H1 (cell line): ENCODE data around the gene FADS2. TPM values are rescaled to one million over a fixed set of nuclear protein-coding genes. Genes with fewer than 3 reads are reported as not detected.

Experiments used
- ATF2 ChIP-seq: IDR thresholded peaks from 2 replicates; pipeline ENCODE4 v1.6.1; 2012; ENCODE audit warnings: low read length, inconsistent platforms
- CHD1 ChIP-seq: IDR thresholded peaks from 2 replicates; pipeline ENCODE4 v1.6.1; 2012; ENCODE audit warnings: low read depth, low read length, improper control_type of control experiment
- CHD2 ChIP-seq: IDR thresholded peaks from 2 replicates; pipeline ENCODE4 v1.6.1; 2012; ENCODE audit warnings: low read length, improper control_type of control experiment
- CREB1 ChIP-seq: IDR thresholded peaks from 2 replicates; pipeline ENCODE4 v1.6.1; 2012; ENCODE audit warnings: inconsistent platforms
- JUN ChIP-seq: IDR thresholded peaks from 2 replicates; pipeline ENCODE4 v1.6.1; 2011; ENCODE audit warnings: low read depth, mild to moderate bottlenecking, improper control_type of control experiment, low read length
- NANOG ChIP-seq: IDR thresholded peaks from 2 replicates; pipeline ENCODE4 v1.6.1; 2011; ENCODE audit warnings: low read length, low read depth, mild to moderate bottlenecking, inconsistent platforms; ENCODE audit not compliant: insufficient read depth, poor library complexity, severe bottlenecking
- NRF1 ChIP-seq: IDR thresholded peaks from 2 replicates; pipeline ENCODE4 v1.6.1; 2011; ENCODE audit warnings: mild to moderate bottlenecking, low read depth, low read length, improper control_type of control experiment
- PHF8 ChIP-seq: fragments of 200-600 bp; sonication (generic); conservative IDR thresholded peaks from 2 replicates; pipeline ENCODE4 v1.7.1; 2012; ENCODE audit warnings: low read depth, mild to moderate bottlenecking, inconsistent platforms, low read length, moderate library complexity
- RNF2 ChIP-seq: fragments of 200-900, 300-1000 bp; sonication (generic); IDR thresholded peaks from 2 replicates; pipeline ENCODE4 v1.7.1; 2016; ENCODE audit warnings: borderline replicate concordance, low read depth, mild to moderate bottlenecking, antibody characterized with exemption, low read length; ENCODE audit not compliant: poor library complexity, severe bottlenecking; ENCODE audit errors: missing control alignments
- SAP30 ChIP-seq: fragments of 300-600 bp; sonication (generic); IDR thresholded peaks from 2 replicates; pipeline ENCODE4 v1.7.1; 2012; ENCODE audit warnings: low read length, moderate library complexity, mild to moderate bottlenecking, inconsistent platforms; ENCODE audit not compliant: insufficient read depth, insufficient replicate concordance
- SIRT6 ChIP-seq: IDR thresholded peaks from one replicate; pipeline ENCODE4 v1.7.1; 2012; ENCODE audit warnings: low read length, inconsistent platforms
- SIX5 ChIP-seq: IDR thresholded peaks from 2 replicates; pipeline ENCODE4 v1.6.1; 2011; ENCODE audit warnings: mild to moderate bottlenecking, low read depth, low read length
- SP1 ChIP-seq: IDR thresholded peaks from 2 replicates; pipeline ENCODE4 v1.6.1; 2011; ENCODE audit warnings: low read depth, low read length
- SRF ChIP-seq: IDR thresholded peaks from 2 replicates; pipeline ENCODE4 v1.6.1; 2011; ENCODE audit warnings: mild to moderate bottlenecking, low read depth, low read length, moderate library complexity
- TAF7 ChIP-seq: optimal IDR thresholded peaks from 2 replicates; pipeline ENCODE3; 2011; ENCODE audit warnings: low read depth, mild to moderate bottlenecking, inconsistent platforms, low read length, moderate library complexity, borderline replicate concordance
- TBP ChIP-seq: IDR thresholded peaks from 2 replicates; pipeline ENCODE4 v1.6.1; 2011; ENCODE audit warnings: low read depth, low read length, improper control_type of control experiment
- TEAD4 ChIP-seq: IDR thresholded peaks from 2 replicates; pipeline ENCODE4 v1.6.1; 2012; ENCODE audit warnings: low read depth, low read length, inconsistent platforms, mixed read lengths
- polyA plus RNA-seq, 7 experiments: library from polyadenylated mRNA; depleted of rRNA in 3 of 7; stranded (reverse) in 5 of 7; unstranded in 2 of 7; fragments of >200 nt in 5 of 7; fragments of 200-250 nt in 2 of 7; gene quantifications; 1 replicate in 5 of 7; 2 replicates in 1 of 7; 4 replicates in 1 of 7; pipeline versions ENCODE4 v1.2.1 to v1.2.3, GENCODE V29; 2011 to 2013; ENCODE audit warnings: missing spikeins in 2 of 7, mixed read lengths in 2 of 7
- total RNA-seq: library from RNA; stranded (reverse); fragmentation: NEBNext Ultra II Directional; extraction: Animal tissue kit (Norgen Biotek cat#: 25700); gene quantifications from 2 replicates; pipeline ENCODE4 v1.2.1, GENCODE V29; 2021
- TF ChIP-seq, protein P1 (sequence below): IDR thresholded peaks from 2 replicates; pipeline ENCODE4 v1.6.1; 2011; ENCODE audit warnings: low read depth, mild to moderate bottlenecking, low read length; ENCODE audit not compliant: insufficient read depth
- TF ChIP-seq, protein P2 (sequence below), 3 experiments: IDR thresholded peaks; 1 replicate in 2 of 3; 2 replicates in 1 of 3; pipeline versions ENCODE4 v1.5.1 to v1.6.1; 2011; ENCODE audit warnings: low read length in 3 of 3, mild to moderate bottlenecking in 3 of 3, inconsistent platforms in 2 of 3, low read depth in 1 of 3, moderate library complexity in 1 of 3; ENCODE audit not compliant: insufficient read depth in 1 of 3; ENCODE audit errors: control extremely low read depth in 1 of 3

FADS2 gene
- total and polyA plus RNA-seq, 2 of the 8 experiments (the other 6 are each of a cell fraction or from before 2014, with no cell fraction given), result 499 to 701 TPM

GRCh38 chr11:61816736-61817455, 11.2 kb upstream of the FADS2 start, which contains the start of gene FADS1 (continued):
- TF ChIP-seq PHF8 (peak; percentile 29; the same call in 1 of the 2 replicates), NRF1 (no peak), SRF (no peak), RNF2 (no peak), CHD2 (peak; percentile 80), SIRT6 (no peak), SP1 (no peak), TEAD4 (no peak), SAP30 (no peak), JUN (no peak), NANOG (no peak), CREB1 (peak; percentile 90), ATF2 (no peak), TAF7 (peak; percentile 18), CHD1 (no peak), SIX5 (no peak), TBP (peak; percentile 49; the same call in 1 of the 2 replicates)
- TF ChIP-seq, protein P1, sequence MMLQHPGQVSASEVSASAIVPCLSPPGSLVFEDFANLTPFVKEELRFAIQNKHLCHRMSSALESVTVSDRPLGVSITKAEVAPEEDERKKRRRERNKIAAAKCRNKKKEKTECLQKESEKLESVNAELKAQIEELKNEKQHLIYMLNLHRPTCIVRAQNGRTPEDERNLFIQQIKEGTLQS, result no peak
- TF ChIP-seq, protein P2, sequence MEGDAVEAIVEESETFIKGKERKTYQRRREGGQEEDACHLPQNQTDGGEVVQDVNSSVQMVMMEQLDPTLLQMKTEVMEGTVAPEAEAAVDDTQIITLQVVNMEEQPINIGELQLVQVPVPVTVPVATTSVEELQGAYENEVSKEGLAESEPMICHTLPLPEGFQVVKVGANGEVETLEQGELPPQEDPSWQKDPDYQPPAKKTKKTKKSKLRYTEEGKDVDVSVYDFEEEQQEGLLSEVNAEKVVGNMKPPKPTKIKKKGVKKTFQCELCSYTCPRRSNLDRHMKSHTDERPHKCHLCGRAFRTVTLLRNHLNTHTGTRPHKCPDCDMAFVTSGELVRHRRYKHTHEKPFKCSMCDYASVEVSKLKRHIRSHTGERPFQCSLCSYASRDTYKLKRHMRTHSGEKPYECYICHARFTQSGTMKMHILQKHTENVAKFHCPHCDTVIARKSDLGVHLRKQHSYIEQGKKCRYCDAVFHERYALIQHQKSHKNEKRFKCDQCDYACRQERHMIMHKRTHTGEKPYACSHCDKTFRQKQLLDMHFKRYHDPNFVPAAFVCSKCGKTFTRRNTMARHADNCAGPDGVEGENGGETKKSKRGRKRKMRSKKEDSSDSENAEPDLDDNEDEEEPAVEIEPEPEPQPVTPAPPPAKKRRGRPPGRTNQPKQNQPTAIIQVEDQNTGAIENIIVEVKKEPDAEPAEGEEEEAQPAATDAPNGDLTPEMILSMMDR (IDR thresholded peaks at IDR 0.05; ENCODE audit: control extremely low read depth in 1 of 3, insufficient read depth in 1 of 3, low read depth in 1 of 3, low read length in 3 of 3), result peak; percentile 51 to 62 (median 57)
